Keratinocyte (primary cell): ENCODE data around the gene TMEM9.

ENCODE experiments used
- CTCF ChIP-seq, 3 experiments: IDR thresholded peaks in 1 of 3; conservative IDR thresholded peaks in 1 of 3; optimal IDR thresholded peaks in 1 of 3; 2 replicates in 2 of 3; 3 replicates in 1 of 3; pipeline versions ENCODE3 to v1.5.1; 2011; ENCODE audit warnings: low read length in 3 of 3, mild to moderate bottlenecking in 3 of 3, moderate library complexity in 2 of 3, control low read depth in 1 of 3, inconsistent platforms in 1 of 3; ENCODE audit not compliant: insufficient read depth in 2 of 3; ENCODE audit errors: extremely low read depth in 1 of 3
- EZH2 ChIP-seq: IDR thresholded peaks from one replicate; pipeline ENCODE4 v1.6.1; 2012; ENCODE audit warnings: inconsistent platforms, mild to moderate bottlenecking, low read length, moderate library complexity

- TF ChIP-seq CTCF (optimal IDR thresholded peaks at IDR 0.05 in 1 of 3, IDR thresholded peaks at IDR 0.05 in 1 of 3, conservative IDR thresholded peaks at IDR 0.05 in 1 of 3; ENCODE audit: extremely low read depth in 1 of 3, insufficient read depth in 2 of 3, low read length in 3 of 3) (no peak), EZH2 (no peak)
Measured at GRCh38 chr1:201190624-201191051, 36.4 kb upstream of the TMEM9 start, which contains the start of gene IGFN1.
